Liver (tissue), 9 donors: ENCODE data around the gene SLAIN1. TPM values are rescaled to one million over a fixed set of nuclear protein-coding genes. Genes with fewer than 3 reads are reported as not detected.

Experiments used
- DNase-seq: peaks from one replicate; pipeline ENCODE4 v3.0.0-alpha.2; 2017; ENCODE audit warnings: low spot score
- H3K27ac ChIP-seq, 2 donors: one replicate each; pipeline ENCODE4 v1.7.0; 2013; ENCODE audit warnings: inconsistent platforms in 2 of 2, low read length in 2 of 2, control low read depth in 1 of 2, low read depth in 1 of 2, mild to moderate bottlenecking in 1 of 2
- H3K27me3 ChIP-seq, 4 donors: one replicate each; pipeline versions ENCODE4 v1.6.1 to v1.7.0; 2013; ENCODE audit warnings: low read length in 3 of 4, inconsistent platforms in 1 of 4, mild to moderate bottlenecking in 1 of 4, moderate library complexity in 1 of 4; ENCODE audit not compliant: control insufficient read depth in 4 of 4, insufficient read depth in 4 of 4
- H3K36me3 ChIP-seq, 4 donors: one replicate each; pipeline versions ENCODE4 v1.6.1 to v1.7.0; 2013; ENCODE audit warnings: low read length in 3 of 4, mild to moderate bottlenecking in 3 of 4, low read depth in 1 of 4, moderate library complexity in 1 of 4; ENCODE audit not compliant: control insufficient read depth in 4 of 4, insufficient read depth in 3 of 4
- H3K4me1 ChIP-seq, 4 donors: one replicate each; pipeline versions ENCODE4 v1.6.1 to v1.7.0; 2013; ENCODE audit warnings: low read length in 3 of 4, mild to moderate bottlenecking in 3 of 4, moderate library complexity in 1 of 4; ENCODE audit not compliant: control insufficient read depth in 4 of 4, insufficient read depth in 4 of 4
- H3K4me3 ChIP-seq, 3 donors: one replicate each; pipeline versions ENCODE4 v1.6.1 to v1.7.0; 2013; ENCODE audit warnings: low read length in 3 of 3, control low read depth in 1 of 3, low read depth in 1 of 3, mild to moderate bottlenecking in 1 of 3
- H3K9ac ChIP-seq, 2 donors: one replicate each; pipeline ENCODE4 v1.7.0; 2013; ENCODE audit warnings: low read length in 2 of 2, mild to moderate bottlenecking in 2 of 2, moderate library complexity in 2 of 2, control low read depth in 1 of 2, low read depth in 1 of 2
- H3K9me3 ChIP-seq, 4 donors: one replicate each; pipeline versions ENCODE4 v1.6.1 to v1.7.0; 2013; ENCODE audit warnings: low read length in 3 of 4; ENCODE audit not compliant: control insufficient read depth in 4 of 4
- EGR1 ChIP-seq, 2 donors: IDR thresholded peaks; 2 replicates each; pipeline ENCODE4 v1.6.1; 2016 to 2018; ENCODE audit warnings: antibody characterized with exemption in 2 of 2, low read depth in 2 of 2
- FOXA1 ChIP-seq: IDR thresholded peaks from 2 replicates; pipeline ENCODE4 v1.6.1; 2016; ENCODE audit warnings: antibody characterized with exemption
- FOXA2 ChIP-seq: IDR thresholded peaks from 2 replicates; pipeline ENCODE4 v1.6.1; 2016; ENCODE audit warnings: antibody characterized with exemption
- GABPA ChIP-seq, 2 donors: IDR thresholded peaks in 1 of 2; conservative IDR thresholded peaks in 1 of 2; 2 replicates each; pipeline ENCODE4 v1.6.1; 2016; ENCODE audit warnings: antibody characterized with exemption in 2 of 2, mild to moderate bottlenecking in 1 of 2, moderate library complexity in 1 of 2
- HNF4A ChIP-seq, 2 donors: conservative IDR thresholded peaks; 2 replicates each; pipeline ENCODE4 v1.6.1; 2016; ENCODE audit warnings: antibody characterized with exemption in 2 of 2, mild to moderate bottlenecking in 2 of 2
- HNF4G ChIP-seq: IDR thresholded peaks from 2 replicates; pipeline ENCODE4 v1.6.1; 2016; ENCODE audit warnings: antibody characterized with exemption
- JUND ChIP-seq, 2 donors: IDR thresholded peaks; 2 replicates each; pipeline ENCODE4 v1.6.1; 2016; ENCODE audit warnings: antibody characterized with exemption in 2 of 2
- NR2F2 ChIP-seq: IDR thresholded peaks from 2 replicates; pipeline ENCODE4 v1.6.1; 2016; ENCODE audit warnings: antibody characterized with exemption
- RAD21 ChIP-seq, 2 donors: IDR thresholded peaks; 2 replicates each; pipeline ENCODE4 v1.6.1; 2016; ENCODE audit warnings: antibody characterized with exemption in 2 of 2, mild to moderate bottlenecking in 2 of 2
- RXRA ChIP-seq, 2 donors: IDR thresholded peaks; 2 replicates each; pipeline ENCODE4 v1.6.1; 2017 to 2018; ENCODE audit warnings: antibody characterized with exemption in 2 of 2, mild to moderate bottlenecking in 1 of 2
- SP1 ChIP-seq: IDR thresholded peaks from 2 replicates; pipeline ENCODE4 v1.6.1; 2018; ENCODE audit warnings: antibody characterized with exemption, mild to moderate bottlenecking
- TAF1 ChIP-seq: conservative IDR thresholded peaks from 2 replicates; pipeline ENCODE4 v1.6.1; 2016; ENCODE audit warnings: antibody characterized with exemption, mild to moderate bottlenecking
- YY1 ChIP-seq: IDR thresholded peaks from 2 replicates; pipeline ENCODE4 v1.6.1; 2016; ENCODE audit warnings: antibody characterized with exemption, mild to moderate bottlenecking
- WGBS: extraction: QIAGEN DNeasy Blood & Tissue Kit; methylation state at CpG from one replicate; pipeline ENCODE4 v1.1.7; 2013; 5-methylcytosine and 5-hydroxymethylcytosine counted together
- polyA plus RNA-seq, 2 donors: library from polyadenylated mRNA; stranded (reverse) in 1 of 2; unstranded in 1 of 2; fragments of 200-250 nt in 1 of 2; fragments of >200 nt in 1 of 2; fragmentation: Nextera tagmentation in 1 of 2; extraction: Ambion mirVana in 1 of 2; gene quantifications; one replicate each; pipeline versions ENCODE4 v1.2.1 to v1.2.3, GENCODE V29; 2013 to 2015
- total RNA-seq, 2 donors: library from RNA; depleted of rRNA; stranded (reverse); fragments of >200 nt; gene quantifications; one replicate each; pipeline ENCODE4 v1.2.3, GENCODE V29; 2014
- TF ChIP-seq, protein P1 (sequence below): IDR thresholded peaks from 2 replicates; pipeline ENCODE4 v1.6.1; 2016; ENCODE audit warnings: antibody characterized with exemption
- TF ChIP-seq, protein P2 (sequence below): IDR thresholded peaks from 2 replicates; pipeline ENCODE4 v1.6.1; 2016; ENCODE audit warnings: antibody characterized with exemption
- TF ChIP-seq, protein P3 (sequence below): IDR thresholded peaks from 2 replicates; pipeline ENCODE4 v1.6.1; 2016; ENCODE audit warnings: antibody characterized with exemption
- TF ChIP-seq, protein P4 (sequence below): fragments of 150-350 bp; IDR thresholded peaks from 2 replicates; pipeline ENCODE4 v1.5.1; 2017; ENCODE audit warnings: improper control_type of control experiment, low read depth, low read length; ENCODE audit not compliant: missing input control
- TF ChIP-seq, protein P5 (sequence below): IDR thresholded peaks from 2 replicates; pipeline ENCODE4 v1.6.1; 2016; ENCODE audit warnings: antibody characterized with exemption, mild to moderate bottlenecking
- donor health status: healthy.
- donor health status: healthy.
- donor health status: healthy.
- donor health status: healthy.
- donor health status: healthy.

SLAIN1 gene
- total and polyA plus RNA-seq, 4 donors: 1.9 to 7.9 (median 7.1) TPM

DNA sequence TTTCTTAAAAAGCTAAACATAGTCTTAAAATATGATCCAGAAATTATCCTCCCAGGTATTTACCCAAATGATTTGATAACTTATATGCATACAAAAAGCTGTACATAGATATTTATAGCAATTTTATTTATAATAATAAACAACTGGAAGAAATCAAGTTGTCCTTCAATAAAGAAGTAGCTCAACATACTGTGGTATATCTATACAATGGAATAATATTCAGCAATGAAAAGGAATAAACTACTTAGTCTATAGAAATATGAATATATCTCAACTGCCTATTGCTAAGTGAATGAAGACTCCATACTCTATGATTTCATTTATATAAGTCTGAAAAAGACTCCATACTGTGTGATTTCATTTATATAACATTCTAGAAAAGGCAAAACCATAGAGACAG is 47.1 kb upstream of the SLAIN1 start:
- Histone ChIP-seq H3K27ac (no peak overlapping the region), H3K27me3 (no peaks in the 10 kb centered on the region), H3K9ac (no peak overlapping the region), H3K9me3 (peaks cover 0 to 4% (median under 1%) of the 10 kb centered on the region in 4 donors), H3K4me1 (no peaks in the 10 kb centered on the region), H3K4me3 (no peak overlapping the region), H3K36me3 (no peaks in the 10 kb centered on the region)
- no peak for TF ChIP-seq YY1
- TF ChIP-seq, protein P1, sequence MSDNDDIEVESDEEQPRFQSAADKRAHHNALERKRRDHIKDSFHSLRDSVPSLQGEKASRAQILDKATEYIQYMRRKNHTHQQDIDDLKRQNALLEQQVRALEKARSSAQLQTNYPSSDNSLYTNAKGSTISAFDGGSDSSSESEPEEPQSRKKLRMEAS: no peak
- TF ChIP-seq, protein P2, sequence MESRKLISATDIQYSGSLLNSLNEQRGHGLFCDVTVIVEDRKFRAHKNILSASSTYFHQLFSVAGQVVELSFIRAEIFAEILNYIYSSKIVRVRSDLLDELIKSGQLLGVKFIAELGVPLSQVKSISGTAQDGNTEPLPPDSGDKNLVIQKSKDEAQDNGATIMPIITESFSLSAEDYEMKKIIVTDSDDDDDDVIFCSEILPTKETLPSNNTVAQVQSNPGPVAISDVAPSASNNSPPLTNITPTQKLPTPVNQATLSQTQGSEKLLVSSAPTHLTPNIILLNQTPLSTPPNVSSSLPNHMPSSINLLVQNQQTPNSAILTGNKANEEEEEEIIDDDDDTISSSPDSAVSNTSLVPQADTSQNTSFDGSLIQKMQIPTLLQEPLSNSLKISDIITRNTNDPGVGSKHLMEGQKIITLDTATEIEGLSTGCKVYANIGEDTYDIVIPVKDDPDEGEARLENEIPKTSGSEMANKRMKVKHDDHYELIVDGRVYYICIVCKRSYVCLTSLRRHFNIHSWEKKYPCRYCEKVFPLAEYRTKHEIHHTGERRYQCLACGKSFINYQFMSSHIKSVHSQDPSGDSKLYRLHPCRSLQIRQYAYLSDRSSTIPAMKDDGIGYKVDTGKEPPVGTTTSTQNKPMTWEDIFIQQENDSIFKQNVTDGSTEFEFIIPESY: no peak
- TF ChIP-seq, protein P3, sequence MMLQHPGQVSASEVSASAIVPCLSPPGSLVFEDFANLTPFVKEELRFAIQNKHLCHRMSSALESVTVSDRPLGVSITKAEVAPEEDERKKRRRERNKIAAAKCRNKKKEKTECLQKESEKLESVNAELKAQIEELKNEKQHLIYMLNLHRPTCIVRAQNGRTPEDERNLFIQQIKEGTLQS: no peak
- no peak for TF ChIP-seq SP1
- no peak for TF ChIP-seq HNF4G
- TF ChIP-seq, protein P4, sequence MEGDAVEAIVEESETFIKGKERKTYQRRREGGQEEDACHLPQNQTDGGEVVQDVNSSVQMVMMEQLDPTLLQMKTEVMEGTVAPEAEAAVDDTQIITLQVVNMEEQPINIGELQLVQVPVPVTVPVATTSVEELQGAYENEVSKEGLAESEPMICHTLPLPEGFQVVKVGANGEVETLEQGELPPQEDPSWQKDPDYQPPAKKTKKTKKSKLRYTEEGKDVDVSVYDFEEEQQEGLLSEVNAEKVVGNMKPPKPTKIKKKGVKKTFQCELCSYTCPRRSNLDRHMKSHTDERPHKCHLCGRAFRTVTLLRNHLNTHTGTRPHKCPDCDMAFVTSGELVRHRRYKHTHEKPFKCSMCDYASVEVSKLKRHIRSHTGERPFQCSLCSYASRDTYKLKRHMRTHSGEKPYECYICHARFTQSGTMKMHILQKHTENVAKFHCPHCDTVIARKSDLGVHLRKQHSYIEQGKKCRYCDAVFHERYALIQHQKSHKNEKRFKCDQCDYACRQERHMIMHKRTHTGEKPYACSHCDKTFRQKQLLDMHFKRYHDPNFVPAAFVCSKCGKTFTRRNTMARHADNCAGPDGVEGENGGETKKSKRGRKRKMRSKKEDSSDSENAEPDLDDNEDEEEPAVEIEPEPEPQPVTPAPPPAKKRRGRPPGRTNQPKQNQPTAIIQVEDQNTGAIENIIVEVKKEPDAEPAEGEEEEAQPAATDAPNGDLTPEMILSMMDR: no peak
- TF ChIP-seq TAF1: no peak
- no peak for TF ChIP-seq JUND (IDR thresholded peaks at IDR 0.05)
- DNase-seq: no peak

DNA sequence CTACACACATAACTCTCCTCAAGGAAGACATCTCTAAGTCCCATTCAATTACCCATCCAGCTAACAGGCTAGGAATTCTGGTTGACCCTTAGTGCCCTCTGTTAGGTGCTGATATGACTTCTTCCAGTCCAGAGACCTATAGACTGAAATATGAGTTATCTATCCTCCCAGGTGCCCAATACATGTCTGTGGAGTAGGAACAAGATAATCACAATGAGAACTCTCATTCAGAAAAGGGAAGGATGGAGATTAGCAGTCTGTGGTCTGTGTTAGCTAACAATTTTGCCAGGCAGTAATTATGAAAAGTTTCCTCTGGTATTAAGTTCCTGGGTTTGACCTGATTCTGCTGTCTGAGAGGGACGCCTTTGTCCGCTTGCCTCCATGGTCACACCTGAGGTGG is 44.2 kb upstream of the SLAIN1 start:
- H3K27ac ChIP-seq: no peak overlapping the region
- no peak overlapping the region for H3K4me3 ChIP-seq
- DNase-seq: no peak
- WGBS: 77% methylated on average over 2 of the region's 2 CpGs
- H3K4me1 ChIP-seq: no peaks in the 10 kb centered on the region
- no peak overlapping the region for H3K9ac ChIP-seq
- no peaks in the 10 kb centered on the region for H3K36me3 ChIP-seq
- H3K9me3 ChIP-seq: peaks cover 0 to 4% (median 1%) of the 10 kb centered on the region in 4 donors
- TF ChIP-seq RXRA (IDR thresholded peaks at IDR 0.05) (no peak), SP1 (no peak), NR2F2 (no peak), FOXA2 (no peak), JUND (IDR thresholded peaks at IDR 0.05) (no peak), GABPA (IDR thresholded peaks at IDR 0.05 in 1 of 2, conservative IDR thresholded peaks at IDR 0.05 in 1 of 2) (no peak), FOXA1 (no peak), TAF1 (no peak), HNF4G (no peak), HNF4A (conservative IDR thresholded peaks at IDR 0.05) (no peak), EGR1 (IDR thresholded peaks at IDR 0.05; ENCODE audit: low read depth in 2 of 2) (no peak), RAD21 (IDR thresholded peaks at IDR 0.05) (no peak), YY1 (no peak)
- TF ChIP-seq, protein P3: no peak
- TF ChIP-seq, protein P2: no peak
- TF ChIP-seq, protein P1: no peak
- TF ChIP-seq, protein P4: no peak
- TF ChIP-seq, protein P5, sequence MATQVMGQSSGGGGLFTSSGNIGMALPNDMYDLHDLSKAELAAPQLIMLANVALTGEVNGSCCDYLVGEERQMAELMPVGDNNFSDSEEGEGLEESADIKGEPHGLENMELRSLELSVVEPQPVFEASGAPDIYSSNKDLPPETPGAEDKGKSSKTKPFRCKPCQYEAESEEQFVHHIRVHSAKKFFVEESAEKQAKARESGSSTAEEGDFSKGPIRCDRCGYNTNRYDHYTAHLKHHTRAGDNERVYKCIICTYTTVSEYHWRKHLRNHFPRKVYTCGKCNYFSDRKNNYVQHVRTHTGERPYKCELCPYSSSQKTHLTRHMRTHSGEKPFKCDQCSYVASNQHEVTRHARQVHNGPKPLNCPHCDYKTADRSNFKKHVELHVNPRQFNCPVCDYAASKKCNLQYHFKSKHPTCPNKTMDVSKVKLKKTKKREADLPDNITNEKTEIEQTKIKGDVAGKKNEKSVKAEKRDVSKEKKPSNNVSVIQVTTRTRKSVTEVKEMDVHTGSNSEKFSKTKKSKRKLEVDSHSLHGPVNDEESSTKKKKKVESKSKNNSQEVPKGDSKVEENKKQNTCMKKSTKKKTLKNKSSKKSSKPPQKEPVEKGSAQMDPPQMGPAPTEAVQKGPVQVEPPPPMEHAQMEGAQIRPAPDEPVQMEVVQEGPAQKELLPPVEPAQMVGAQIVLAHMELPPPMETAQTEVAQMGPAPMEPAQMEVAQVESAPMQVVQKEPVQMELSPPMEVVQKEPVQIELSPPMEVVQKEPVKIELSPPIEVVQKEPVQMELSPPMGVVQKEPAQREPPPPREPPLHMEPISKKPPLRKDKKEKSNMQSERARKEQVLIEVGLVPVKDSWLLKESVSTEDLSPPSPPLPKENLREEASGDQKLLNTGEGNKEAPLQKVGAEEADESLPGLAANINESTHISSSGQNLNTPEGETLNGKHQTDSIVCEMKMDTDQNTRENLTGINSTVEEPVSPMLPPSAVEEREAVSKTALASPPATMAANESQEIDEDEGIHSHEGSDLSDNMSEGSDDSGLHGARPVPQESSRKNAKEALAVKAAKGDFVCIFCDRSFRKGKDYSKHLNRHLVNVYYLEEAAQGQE: no peak
- H3K27me3 ChIP-seq: no peaks in the 10 kb centered on the region
